ENCODE measurements around the gene MGLL.

The MGLL gene

DNA sequence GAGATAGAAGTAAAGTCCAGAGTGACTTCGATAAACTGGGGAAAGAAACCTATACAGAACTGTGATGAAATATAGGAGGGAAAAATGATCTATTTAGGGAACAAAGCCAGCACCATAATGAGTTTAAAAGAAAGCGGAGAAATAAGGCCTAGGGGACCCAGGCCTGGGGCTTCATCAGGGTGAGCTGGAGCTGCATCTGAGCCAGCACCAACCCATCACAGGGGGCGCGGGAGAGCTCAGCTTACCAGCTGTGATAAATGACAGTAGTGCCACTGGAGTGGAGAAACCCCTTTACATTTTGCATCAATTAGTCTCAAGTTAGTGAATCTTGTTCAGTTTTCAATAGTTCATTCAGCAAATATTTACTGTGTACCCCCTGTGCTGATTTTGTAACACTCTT is 172.1 kb downstream of the MGLL start:
- no peak for ATAC-seq (ENCODE audit: insufficient read depth, low read depth)
- H3K36me3 ChIP-seq (ENCODE audit: insufficient read depth, low read length) = no peaks in the 10 kb centered on the region
- TF ChIP-seq, protein P1, sequence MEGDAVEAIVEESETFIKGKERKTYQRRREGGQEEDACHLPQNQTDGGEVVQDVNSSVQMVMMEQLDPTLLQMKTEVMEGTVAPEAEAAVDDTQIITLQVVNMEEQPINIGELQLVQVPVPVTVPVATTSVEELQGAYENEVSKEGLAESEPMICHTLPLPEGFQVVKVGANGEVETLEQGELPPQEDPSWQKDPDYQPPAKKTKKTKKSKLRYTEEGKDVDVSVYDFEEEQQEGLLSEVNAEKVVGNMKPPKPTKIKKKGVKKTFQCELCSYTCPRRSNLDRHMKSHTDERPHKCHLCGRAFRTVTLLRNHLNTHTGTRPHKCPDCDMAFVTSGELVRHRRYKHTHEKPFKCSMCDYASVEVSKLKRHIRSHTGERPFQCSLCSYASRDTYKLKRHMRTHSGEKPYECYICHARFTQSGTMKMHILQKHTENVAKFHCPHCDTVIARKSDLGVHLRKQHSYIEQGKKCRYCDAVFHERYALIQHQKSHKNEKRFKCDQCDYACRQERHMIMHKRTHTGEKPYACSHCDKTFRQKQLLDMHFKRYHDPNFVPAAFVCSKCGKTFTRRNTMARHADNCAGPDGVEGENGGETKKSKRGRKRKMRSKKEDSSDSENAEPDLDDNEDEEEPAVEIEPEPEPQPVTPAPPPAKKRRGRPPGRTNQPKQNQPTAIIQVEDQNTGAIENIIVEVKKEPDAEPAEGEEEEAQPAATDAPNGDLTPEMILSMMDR (IDR thresholded peaks at IDR 0.05; ENCODE audit: borderline replicate concordance, extremely low read depth, low read length, poor library complexity, severe bottlenecking) = no peak
- no peak for TF ChIP-seq EZH2 (IDR thresholded peaks at IDR 0.05; ENCODE audit: borderline replicate concordance, low read depth, low read length, severe bottlenecking)

DNA sequence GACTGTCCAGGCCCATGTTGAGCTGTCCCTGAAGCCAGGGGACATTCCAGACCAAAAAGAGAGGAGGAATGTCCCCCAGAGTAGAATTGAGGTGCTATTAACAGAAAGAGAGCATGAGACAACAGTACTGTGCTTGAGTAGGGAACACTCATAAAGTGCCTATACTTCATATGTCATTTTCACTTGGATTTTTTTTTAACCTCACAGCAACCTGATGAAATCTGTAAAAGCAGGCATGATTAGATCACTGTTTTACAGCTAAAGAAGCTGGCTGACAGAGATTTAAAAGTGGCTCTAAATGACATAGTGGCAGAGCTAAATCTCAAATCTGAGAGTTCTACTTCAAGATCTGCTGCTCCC is 174.5 kb downstream of the MGLL start:
- Histone ChIP-seq H3K79me2 (ENCODE audit: insufficient read depth, low read length) (no peaks in the 10 kb centered on the region), H3K9me3 (ENCODE audit: insufficient read depth, low read length, severe bottlenecking) (no peaks in the 10 kb centered on the region), H3K4me2 (ENCODE audit: insufficient read depth, low read length) (no peak overlapping the region), H3K4me1 (ENCODE audit: insufficient read depth, low read length) (no peaks in the 10 kb centered on the region), H3K36me3 (ENCODE audit: insufficient read depth, low read length) (no peaks in the 10 kb centered on the region), H3K9ac (ENCODE audit: low read depth, low read length) (no peak overlapping the region), H3K27me3 (ENCODE audit: insufficient read depth, low read length, poor library complexity) (peaks cover 5% of the 10 kb centered on the region), H3K27ac (ENCODE audit: low read length) (no peak overlapping the region), H4K20me1 (ENCODE audit: insufficient read depth, low read length) (no peaks in the 10 kb centered on the region), H3K4me3 (ENCODE audit: low read depth in 1 of 2, low read length in 2 of 2) (no peak overlapping the region), H2AFZ (ENCODE audit: low read depth, low read length) (no peak overlapping the region)
- TF ChIP-seq EZH2 (IDR thresholded peaks at IDR 0.05; ENCODE audit: borderline replicate concordance, low read depth, low read length, severe bottlenecking) = no peak
- TF ChIP-seq, protein P1 (IDR thresholded peaks at IDR 0.05; ENCODE audit: borderline replicate concordance, extremely low read depth, low read length, poor library complexity, severe bottlenecking) = no peak
- ATAC-seq (ENCODE audit: insufficient read depth, low read depth) = no peak
- DNase-seq = no peak

More for the DNA sequence above, 172.1 kb downstream of the MGLL start:
- H4K20me1 ChIP-seq (ENCODE audit: insufficient read depth, low read length) = no peaks in the 10 kb centered on the region
- no peaks in the 10 kb centered on the region for H3K27me3 ChIP-seq (ENCODE audit: insufficient read depth, low read length, poor library complexity)
- no peak overlapping the region for H3K9ac ChIP-seq (ENCODE audit: low read depth, low read length)
- DNase-seq = no peak
- H3K79me2 ChIP-seq (ENCODE audit: insufficient read depth, low read length) = no peaks in the 10 kb centered on the region
- no peaks in the 10 kb centered on the region for H3K9me3 ChIP-seq (ENCODE audit: insufficient read depth, low read length, severe bottlenecking)
- H3K4me1 ChIP-seq (ENCODE audit: insufficient read depth, low read length) = no peaks in the 10 kb centered on the region
- H2AFZ ChIP-seq (ENCODE audit: low read depth, low read length) = no peak overlapping the region
- no peak overlapping the region for H3K27ac ChIP-seq (ENCODE audit: low read length)
- H3K4me3 ChIP-seq (ENCODE audit: low read depth in 1 of 2, low read length in 2 of 2) = no peak overlapping the region
- H3K4me2 ChIP-seq (ENCODE audit: insufficient read depth, low read length) = no peak overlapping the region

DNA sequence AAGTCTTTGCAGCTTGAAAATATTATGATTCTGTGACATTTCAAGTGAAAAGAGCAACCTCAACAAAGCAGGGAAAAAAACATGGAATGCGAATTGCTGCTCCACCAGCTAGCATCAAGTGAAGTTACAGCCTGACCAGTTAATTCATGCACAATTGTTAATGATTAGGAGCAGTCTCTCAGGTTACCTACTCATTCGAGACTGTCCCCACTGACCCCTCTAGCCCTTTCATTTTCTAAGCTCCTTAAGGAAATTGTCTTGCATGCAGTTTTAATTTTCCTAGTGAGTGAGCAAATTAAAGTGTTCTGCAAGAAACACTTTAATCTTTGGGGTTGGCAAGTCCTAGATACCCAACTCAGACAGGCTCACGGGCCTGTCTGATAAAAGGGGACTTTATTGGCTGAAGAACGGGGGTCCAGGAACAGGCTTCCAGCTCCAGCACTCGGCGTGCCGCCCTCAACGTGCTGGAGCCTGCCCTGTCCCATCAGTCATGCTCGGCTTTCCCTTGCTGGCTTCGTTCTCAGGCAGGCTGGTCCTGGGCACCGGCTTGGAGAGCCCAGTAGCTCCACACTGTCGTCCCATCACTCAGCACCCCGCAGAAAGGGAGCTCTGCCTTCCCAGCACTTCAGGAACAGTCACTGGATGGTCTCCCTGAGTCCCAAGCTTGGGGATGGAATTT is 175.0 kb downstream of the MGLL start:
- Histone ChIP-seq H3K9ac (ENCODE audit: low read depth, low read length) (no peak overlapping the region), H3K27me3 (ENCODE audit: insufficient read depth, low read length, poor library complexity) (peaks cover 5% of the 10 kb centered on the region), H3K36me3 (ENCODE audit: insufficient read depth, low read length) (no peaks in the 10 kb centered on the region), H4K20me1 (ENCODE audit: insufficient read depth, low read length) (no peaks in the 10 kb centered on the region), H3K4me2 (ENCODE audit: insufficient read depth, low read length) (no peak overlapping the region), H3K4me1 (ENCODE audit: insufficient read depth, low read length) (no peaks in the 10 kb centered on the region), H3K27ac (ENCODE audit: low read length) (no peak overlapping the region), H3K4me3 (ENCODE audit: low read depth in 1 of 2, low read length in 2 of 2) (no peak overlapping the region), H3K79me2 (ENCODE audit: insufficient read depth, low read length) (no peaks in the 10 kb centered on the region), H3K9me3 (ENCODE audit: insufficient read depth, low read length, severe bottlenecking) (no peaks in the 10 kb centered on the region), H2AFZ (ENCODE audit: low read depth, low read length) (no peak overlapping the region)
- ATAC-seq (ENCODE audit: insufficient read depth, low read depth) (no peak), DNase-seq (no peak)
- TF ChIP-seq EZH2 (IDR thresholded peaks at IDR 0.05; ENCODE audit: borderline replicate concordance, low read depth, low read length, severe bottlenecking) = no peak
- TF ChIP-seq, protein P1 (IDR thresholded peaks at IDR 0.05; ENCODE audit: borderline replicate concordance, extremely low read depth, low read length, poor library complexity, severe bottlenecking) = no peak
